Vagina (tissue), 2 donors: ENCODE results near the gene TRAPPC3L. TPM values are rescaled to one million over a fixed set of nuclear protein-coding genes. Genes with fewer than 3 reads are reported as not detected.

ENCODE experiments used
- DNase-seq, 2 donors: peaks; one replicate each; pipeline ENCODE4 v3.0.0-alpha.2; 2017; ENCODE audit errors: extremely low spot score in 2 of 2
- H3K27ac ChIP-seq: fragments of 200-600 bp; sonication (generic); one replicate; pipeline ENCODE4 v1.5.1; 2019
- H3K27me3 ChIP-seq: fragments of 200-600 bp; sonication (generic); one replicate; pipeline ENCODE4 v1.5.1; 2019
- H3K36me3 ChIP-seq, 2 donors: fragments of 200-600 bp; sonication (generic); one replicate each; pipeline ENCODE4 v1.5.1; 2017 to 2019
- H3K4me1 ChIP-seq: fragments of 200-600 bp; sonication (generic); one replicate; pipeline ENCODE4 v1.5.1; 2019
- H3K4me3 ChIP-seq, 2 donors: fragments of 200-600 bp; sonication (generic); 1 replicate in 1 of 2; 2 replicates in 1 of 2; pipeline ENCODE4 v1.5.1; 2016 to 2019
- H3K9me3 ChIP-seq: fragments of 200-600 bp; sonication (generic); one replicate; pipeline ENCODE4 v1.5.1; 2019
- POLR2A ChIP-seq, 2 donors: fragments of 450-650 bp; IDR thresholded peaks; one replicate each; pipeline ENCODE4 v1.6.1; 2017; ENCODE audit warnings: antibody characterized with exemption in 2 of 2, mild to moderate bottlenecking in 2 of 2, moderate library complexity in 2 of 2
- POLR2AphosphoS5 ChIP-seq, 2 donors: sonication (generic); formaldehyde crosslinking; IDR thresholded peaks; one replicate each; pipeline ENCODE4 v1.9.0; 2017; ENCODE audit warnings: antibody characterized with exemption in 2 of 2, mild to moderate bottlenecking in 2 of 2, low read depth in 1 of 2; ENCODE audit not compliant: insufficient read depth in 1 of 2
- intact Hi-C: fragments of 100-400 bp; cut with DNase I; formaldehyde crosslinking; loops from one replicate; pipeline ENCODE4 v1.15.1; 2023
- total RNA-seq: library from RNA; depleted of rRNA; stranded (reverse); fragments of >200 nt; gene quantifications from one replicate; pipeline ENCODE4 v1.2.3, GENCODE V29; 2016
- TF ChIP-seq, protein P1 (sequence below), 3 experiments: fragments of 450-650 bp in 2 of 3; fragments of 200-600 bp in 1 of 3; sonication (generic) in 1 of 3; IDR thresholded peaks; one replicate each; pipeline ENCODE4 v1.5.1; 2017 to 2019; ENCODE audit warnings: antibody characterized with exemption in 3 of 3, mild to moderate bottlenecking in 2 of 3, moderate library complexity in 2 of 3

The TRAPPC3L gene
- total RNA-seq, 1 donor from 2014 or later = not detected

DNA sequence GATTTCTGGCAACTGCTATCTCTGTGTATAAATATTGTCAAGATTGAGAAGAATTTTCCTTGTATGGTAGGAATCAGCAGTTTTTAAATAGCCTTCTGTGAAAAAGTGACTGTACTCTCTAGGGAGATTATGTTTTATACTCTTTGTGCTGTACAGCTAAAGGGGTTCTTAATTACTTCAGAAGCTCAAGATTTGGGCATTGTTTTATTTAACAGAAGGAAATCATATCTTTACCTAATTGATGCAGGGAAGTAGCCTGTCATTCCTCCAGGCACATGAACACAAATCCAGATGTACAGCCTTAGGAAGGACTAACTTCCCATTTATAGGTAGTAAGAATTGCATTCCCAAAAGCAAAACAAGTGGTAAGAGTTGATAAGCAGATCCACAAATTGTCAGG, 32.8 kb downstream of the TRAPPC3L start:
- H3K9me3 ChIP-seq = no peaks in the 10 kb centered on the region
- no peaks in the 10 kb centered on the region for H3K27me3 ChIP-seq
- TF ChIP-seq POLR2AphosphoS5 (IDR thresholded peaks at IDR 0.05; ENCODE audit: insufficient read depth in 1 of 2, low read depth in 1 of 2) = no peak
- TF ChIP-seq, protein P1, sequence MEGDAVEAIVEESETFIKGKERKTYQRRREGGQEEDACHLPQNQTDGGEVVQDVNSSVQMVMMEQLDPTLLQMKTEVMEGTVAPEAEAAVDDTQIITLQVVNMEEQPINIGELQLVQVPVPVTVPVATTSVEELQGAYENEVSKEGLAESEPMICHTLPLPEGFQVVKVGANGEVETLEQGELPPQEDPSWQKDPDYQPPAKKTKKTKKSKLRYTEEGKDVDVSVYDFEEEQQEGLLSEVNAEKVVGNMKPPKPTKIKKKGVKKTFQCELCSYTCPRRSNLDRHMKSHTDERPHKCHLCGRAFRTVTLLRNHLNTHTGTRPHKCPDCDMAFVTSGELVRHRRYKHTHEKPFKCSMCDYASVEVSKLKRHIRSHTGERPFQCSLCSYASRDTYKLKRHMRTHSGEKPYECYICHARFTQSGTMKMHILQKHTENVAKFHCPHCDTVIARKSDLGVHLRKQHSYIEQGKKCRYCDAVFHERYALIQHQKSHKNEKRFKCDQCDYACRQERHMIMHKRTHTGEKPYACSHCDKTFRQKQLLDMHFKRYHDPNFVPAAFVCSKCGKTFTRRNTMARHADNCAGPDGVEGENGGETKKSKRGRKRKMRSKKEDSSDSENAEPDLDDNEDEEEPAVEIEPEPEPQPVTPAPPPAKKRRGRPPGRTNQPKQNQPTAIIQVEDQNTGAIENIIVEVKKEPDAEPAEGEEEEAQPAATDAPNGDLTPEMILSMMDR (IDR thresholded peaks at IDR 0.05) = no peak
- TF ChIP-seq POLR2A (IDR thresholded peaks at IDR 0.05) = no peak
- peak overlapping the region; percentile 37 to 43 for H3K4me3 ChIP-seq
- DNase-seq = no peak
- H3K36me3 ChIP-seq = no peaks in the 10 kb centered on the region
- H3K4me1 ChIP-seq = peaks cover 21% of the 10 kb centered on the region
- intact Hi-C loops = loop anchor here (5.0 kb wide), 1 partner anchor 120 kb away; no protein-coding TSS in a partner anchor
- H3K27ac ChIP-seq = no peak overlapping the region

GRCh38 chr6:116512111-116512559, 33.3 kb downstream of the TRAPPC3L start:
- intact Hi-C loops = loop anchor here (5.0 kb wide), 1 partner anchor 120 kb away; no protein-coding TSS in a partner anchor
- Histone ChIP-seq H3K9me3 (no peaks in the 10 kb centered on the region), H3K36me3 (no peaks in the 10 kb centered on the region), H3K27me3 (no peaks in the 10 kb centered on the region), H3K27ac (peak overlapping the region; percentile 82), H3K4me1 (peaks cover 21% of the 10 kb centered on the region), H3K4me3 (peak overlapping the region; percentile 37 to 43)
- TF ChIP-seq, protein P1 (IDR thresholded peaks at IDR 0.05) = no peak
- TF ChIP-seq POLR2A (IDR thresholded peaks at IDR 0.05) (no peak), POLR2AphosphoS5 (IDR thresholded peaks at IDR 0.05; ENCODE audit: insufficient read depth in 1 of 2, low read depth in 1 of 2) (no peak)
- no peak for DNase-seq

DNA sequence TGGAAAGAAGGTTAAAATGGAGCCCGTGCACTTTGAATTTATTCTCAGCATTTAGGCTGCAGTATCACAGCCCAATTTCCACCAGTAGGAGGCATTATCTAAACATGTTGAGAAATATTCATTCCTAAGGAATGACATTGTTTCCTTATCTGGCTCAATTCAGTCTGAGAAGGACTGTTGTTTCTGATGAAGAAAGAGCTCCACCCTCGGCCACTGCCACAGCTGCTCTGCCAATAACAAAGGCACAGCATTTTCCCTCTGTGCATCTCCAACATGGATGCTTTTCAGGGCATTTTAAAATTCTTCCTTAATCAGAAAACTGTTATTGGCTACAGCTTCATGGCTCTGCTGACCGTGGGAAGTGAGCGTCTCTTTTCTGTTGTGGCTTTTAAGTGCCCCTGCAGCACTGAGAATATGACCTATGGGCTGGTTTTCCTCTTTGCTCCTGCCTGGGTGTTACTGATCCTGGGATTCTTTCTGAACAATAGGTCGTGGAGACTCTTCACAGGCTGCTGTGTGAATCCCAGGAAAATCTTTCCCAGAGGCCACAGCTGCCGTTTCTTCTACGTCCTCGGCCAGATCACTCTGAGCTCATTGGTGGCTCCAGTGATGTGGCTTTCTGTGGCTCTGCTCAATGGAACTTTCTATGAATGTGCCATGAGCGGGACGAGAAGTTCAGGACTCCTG, 33.9 kb downstream of the TRAPPC3L start, which contains the start of gene CALHM5:
Gene CALHM5, plus strand, starts transcription at position 216 of the 687 bp plus-strand sequence. Its CDS starts 58 bp downstream, at position 274.
- Histone ChIP-seq H3K27me3 (no peaks in the 10 kb centered on the region), H3K9me3 (no peaks in the 10 kb centered on the region), H3K4me3 (peak within 1 kb of the TSS; percentile 37 to 43), H3K4me1 (peaks cover 21% of the 10 kb centered on the region), H3K27ac (peak within 1 kb of the TSS; percentile 82), H3K36me3 (no peaks in the 10 kb centered on the region)
- no peak for DNase-seq
- intact Hi-C loops = loop anchor here (5.0 kb wide), 1 partner anchor 119 kb away; no protein-coding TSS in a partner anchor
- TF ChIP-seq, protein P1 (IDR thresholded peaks at IDR 0.05) = peak; percentile 21 to 60 (median 51)
- TF ChIP-seq POLR2AphosphoS5 (IDR thresholded peaks at IDR 0.05; ENCODE audit: insufficient read depth in 1 of 2, low read depth in 1 of 2) (peak in 1 of 2 donors; percentile 74), POLR2A (IDR thresholded peaks at IDR 0.05) (peak in 1 of 2 donors; percentile 7)

DNA sequence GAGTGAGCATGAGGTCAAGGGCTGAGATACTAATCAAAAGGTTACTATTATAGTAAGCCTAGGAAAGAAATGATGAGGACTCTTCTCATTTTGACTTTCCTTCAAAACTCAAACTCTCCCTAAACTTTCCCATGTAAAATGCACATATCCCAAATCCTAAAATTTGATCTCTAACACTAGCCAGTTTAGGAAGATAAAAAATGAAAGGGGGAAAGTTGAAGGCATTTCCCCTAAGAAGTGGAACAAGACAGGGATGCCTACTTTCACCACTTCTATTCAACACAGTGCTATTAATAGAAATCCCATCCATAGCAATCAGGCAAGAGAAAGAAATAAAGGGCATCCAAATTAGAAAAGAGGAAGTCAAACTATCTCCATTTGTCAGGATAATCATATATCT, 37.0 kb downstream of the TRAPPC3L start:
- no peak overlapping the region for H3K4me3 ChIP-seq
- H3K36me3 ChIP-seq = no peaks in the 10 kb centered on the region
- TF ChIP-seq, protein P1 (IDR thresholded peaks at IDR 0.05) = no peak
- no peak for TF ChIP-seq POLR2AphosphoS5 (IDR thresholded peaks at IDR 0.05; ENCODE audit: insufficient read depth in 1 of 2, low read depth in 1 of 2)
- TF ChIP-seq POLR2A (IDR thresholded peaks at IDR 0.05) = no peak
- no peak overlapping the region for H3K27ac ChIP-seq
- H3K27me3 ChIP-seq = no peaks in the 10 kb centered on the region
- DNase-seq = no peak
- peaks cover 6% of the 10 kb centered on the region for H3K4me1 ChIP-seq
- H3K9me3 ChIP-seq = no peaks in the 10 kb centered on the region
- intact Hi-C loops = no loop called here

- no peak for DNase-seq
- H3K36me3 ChIP-seq = no peaks in the 10 kb centered on the region
- no peaks in the 10 kb centered on the region for H3K27me3 ChIP-seq
- no peaks in the 10 kb centered on the region for H3K4me1 ChIP-seq
- H3K9me3 ChIP-seq = no peaks in the 10 kb centered on the region
- no peak overlapping the region for H3K4me3 ChIP-seq
- intact Hi-C loops = no loop called here
- H3K27ac ChIP-seq = no peak overlapping the region
- TF ChIP-seq POLR2AphosphoS5 (IDR thresholded peaks at IDR 0.05; ENCODE audit: insufficient read depth in 1 of 2, low read depth in 1 of 2) (no peak), POLR2A (IDR thresholded peaks at IDR 0.05) (no peak)
- TF ChIP-seq, protein P1 (IDR thresholded peaks at IDR 0.05) = no peak
Observed at GRCh38 chr6:116507324-116507723, 38.2 kb downstream of the TRAPPC3L start.
